Activated naive CD4-positive, alpha-beta T cell treated with anti-CD3 and anti-CD28 coated beads, Interleukin-2, amount 50 U/mL, for 16 hours (primary cell): Measurements from ENCODE around the gene SPEM2.

Experiments used
- DNase-seq: peaks from one replicate; pipeline ENCODE4 v3.0.0-alpha.2; 2020

The SPEM2 gene

GRCh38 chr17:7423679-7424078 lies 1.7 kb upstream of the SPEM2 start:
- no peak for DNase-seq

- no peak for DNase-seq
Observed at GRCh38 chr17:7425756-7426155, 340 bp downstream of the SPEM2 start.

- no peak for DNase-seq
Observed at GRCh38 chr17:7426203-7426863, 917 bp downstream of the SPEM2 start.

- no peak for DNase-seq
Observed at GRCh38 chr17:7426896-7427489, 1.6 kb downstream of the SPEM2 start.

GRCh38 chr17:7427549-7427948 lies 2.1 kb downstream of the SPEM2 start:
- no peak for DNase-seq

- DNase-seq, result no peak
Observed at GRCh38 chr17:7428557-7428956, 3.1 kb downstream of the SPEM2 start, which contains the start of gene SPEM3. TSS of gene SPEM3 (plus strand) at chr17:7428857. CDS start at chr17:7428903, 46 bp downstream.

GRCh38 chr17:7429722-7430121 lies 4.3 kb downstream of the SPEM2 start:
- no peak for DNase-seq

GRCh38 chr17:7431231-7431630 lies 5.8 kb downstream of the SPEM2 start:
- no peak for DNase-seq

GRCh38 chr17:7432296-7432695 lies 6.9 kb downstream of the SPEM2 start:
- DNase-seq, result no peak

- peak; percentile 56 for DNase-seq
Observed at GRCh38 chr17:7435676-7436555, 10.5 kb downstream of the SPEM2 start.

- DNase-seq, result peak; percentile 85
Observed at GRCh38 chr17:7436556-7437368, 11.3 kb downstream of the SPEM2 start.

GRCh38 chr17:7437369-7437863 lies 12.0 kb downstream of the SPEM2 start:
- no peak for DNase-seq

- peak; percentile 74 for DNase-seq
Observed at GRCh38 chr17:7437950-7438614, 12.7 kb downstream of the SPEM2 start.

GRCh38 chr17:7438656-7439460 lies 13.4 kb downstream of the SPEM2 start:
- no peak for DNase-seq

- no peak for DNase-seq
Observed at GRCh38 chr17:7439462-7440112, 14.2 kb downstream of the SPEM2 start, which contains the start of gene FGF11. TSS of gene FGF11 (plus strand) at chr17:7439512. CDS start at chr17:7439621, 109 bp downstream.

- DNase-seq, result peak; percentile 28
Observed at GRCh38 chr17:7440113-7440833, 14.9 kb downstream of the SPEM2 start.

- no peak for DNase-seq
Observed at GRCh38 chr17:7440834-7441195, 15.4 kb downstream of the SPEM2 start.

- no peak for DNase-seq
Observed at GRCh38 chr17:7441266-7441665, 15.8 kb downstream of the SPEM2 start.

GRCh38 chr17:7442142-7442541 lies 16.7 kb downstream of the SPEM2 start:
- no peak for DNase-seq
